GM12873 (cell line): Measurements from ENCODE around the gene GNAT1.

ENCODE experiments used
- TF ChIP-seq, protein P1 (sequence below): IDR thresholded peaks from 2 replicates; pipeline ENCODE4 v1.5.1; 2012; ENCODE audit warnings: low read depth, mild to moderate bottlenecking, moderate library complexity, low read length, control low read depth; ENCODE audit not compliant: insufficient read depth; ENCODE audit errors: missing control alignments

GNAT1 gene

DNA sequence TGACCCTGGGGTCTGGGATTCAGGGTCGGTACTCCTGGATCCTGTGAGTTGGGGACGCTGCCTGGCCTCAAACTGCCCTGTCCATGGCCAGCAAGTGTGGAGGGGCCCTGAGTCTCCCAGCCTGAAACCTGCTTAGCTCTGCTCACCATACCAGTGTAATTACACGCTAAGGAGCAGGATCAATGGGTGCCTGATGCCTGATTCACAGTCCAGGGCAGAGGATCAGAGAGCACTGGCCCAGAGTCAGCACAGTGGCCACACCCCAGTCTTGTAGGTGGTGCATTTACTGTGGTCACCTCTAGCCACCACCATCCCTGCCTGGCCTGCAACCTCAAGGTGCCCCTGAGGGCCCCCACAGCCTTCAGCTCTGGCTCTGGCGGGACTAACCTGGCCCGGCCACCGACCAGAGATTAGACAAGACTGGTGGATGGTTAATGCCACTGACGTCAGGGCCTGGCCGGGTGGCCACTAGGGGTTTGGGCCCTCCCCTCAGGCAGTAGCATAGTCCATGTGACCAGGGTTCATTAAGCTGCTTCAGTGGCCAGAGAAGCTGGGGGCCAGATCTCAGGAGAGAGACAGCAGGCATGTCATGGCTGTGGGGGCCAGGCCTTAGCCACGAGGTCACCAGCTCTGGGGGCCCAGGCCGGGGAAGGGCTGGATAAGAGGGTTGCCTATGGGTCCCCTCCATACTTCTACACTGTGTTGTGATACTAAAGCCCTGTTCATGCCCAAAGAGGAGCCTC, 10.3 kb downstream of the GNAT1 start:
- TF ChIP-seq, protein P1, sequence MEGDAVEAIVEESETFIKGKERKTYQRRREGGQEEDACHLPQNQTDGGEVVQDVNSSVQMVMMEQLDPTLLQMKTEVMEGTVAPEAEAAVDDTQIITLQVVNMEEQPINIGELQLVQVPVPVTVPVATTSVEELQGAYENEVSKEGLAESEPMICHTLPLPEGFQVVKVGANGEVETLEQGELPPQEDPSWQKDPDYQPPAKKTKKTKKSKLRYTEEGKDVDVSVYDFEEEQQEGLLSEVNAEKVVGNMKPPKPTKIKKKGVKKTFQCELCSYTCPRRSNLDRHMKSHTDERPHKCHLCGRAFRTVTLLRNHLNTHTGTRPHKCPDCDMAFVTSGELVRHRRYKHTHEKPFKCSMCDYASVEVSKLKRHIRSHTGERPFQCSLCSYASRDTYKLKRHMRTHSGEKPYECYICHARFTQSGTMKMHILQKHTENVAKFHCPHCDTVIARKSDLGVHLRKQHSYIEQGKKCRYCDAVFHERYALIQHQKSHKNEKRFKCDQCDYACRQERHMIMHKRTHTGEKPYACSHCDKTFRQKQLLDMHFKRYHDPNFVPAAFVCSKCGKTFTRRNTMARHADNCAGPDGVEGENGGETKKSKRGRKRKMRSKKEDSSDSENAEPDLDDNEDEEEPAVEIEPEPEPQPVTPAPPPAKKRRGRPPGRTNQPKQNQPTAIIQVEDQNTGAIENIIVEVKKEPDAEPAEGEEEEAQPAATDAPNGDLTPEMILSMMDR: no peak

DNA sequence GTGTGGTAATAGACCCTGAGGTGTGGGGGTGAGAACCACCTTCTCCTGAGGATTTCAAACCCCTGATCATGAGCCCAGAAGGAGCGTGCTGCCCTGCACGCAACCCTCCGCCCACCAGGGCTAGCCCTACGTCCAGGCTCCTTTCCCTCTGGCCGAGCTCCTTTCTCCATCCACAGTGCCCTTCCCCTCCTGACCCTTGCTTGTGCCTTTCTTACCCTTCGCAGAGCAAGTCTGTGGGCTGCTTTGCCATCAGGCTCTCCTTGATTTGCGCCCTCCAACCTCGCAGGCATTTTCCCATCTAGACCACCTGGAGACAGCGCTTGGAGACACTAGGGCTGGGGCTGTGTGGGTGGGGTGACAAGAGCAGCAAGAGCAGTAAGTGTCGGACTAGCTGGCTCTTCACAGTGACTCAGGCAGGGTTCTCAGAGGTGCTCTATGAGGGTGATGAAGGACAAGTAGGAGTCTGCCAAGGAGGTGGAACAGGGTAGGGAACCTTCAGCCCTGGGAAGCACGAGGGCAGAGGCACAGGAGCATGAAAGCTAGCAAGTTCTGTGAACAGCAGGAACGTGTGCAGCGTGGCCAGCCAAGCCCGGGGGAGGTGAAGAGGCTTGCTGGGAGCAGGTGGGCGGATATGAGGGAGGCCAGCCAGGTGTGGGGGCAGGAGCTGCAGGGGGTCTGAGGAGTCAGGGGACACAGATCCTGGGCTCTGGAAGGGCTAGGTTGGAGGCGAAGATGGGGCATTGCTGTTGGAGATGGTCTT, 11.1 kb downstream of the GNAT1 start:
- TF ChIP-seq, protein P1: no peak

DNA sequence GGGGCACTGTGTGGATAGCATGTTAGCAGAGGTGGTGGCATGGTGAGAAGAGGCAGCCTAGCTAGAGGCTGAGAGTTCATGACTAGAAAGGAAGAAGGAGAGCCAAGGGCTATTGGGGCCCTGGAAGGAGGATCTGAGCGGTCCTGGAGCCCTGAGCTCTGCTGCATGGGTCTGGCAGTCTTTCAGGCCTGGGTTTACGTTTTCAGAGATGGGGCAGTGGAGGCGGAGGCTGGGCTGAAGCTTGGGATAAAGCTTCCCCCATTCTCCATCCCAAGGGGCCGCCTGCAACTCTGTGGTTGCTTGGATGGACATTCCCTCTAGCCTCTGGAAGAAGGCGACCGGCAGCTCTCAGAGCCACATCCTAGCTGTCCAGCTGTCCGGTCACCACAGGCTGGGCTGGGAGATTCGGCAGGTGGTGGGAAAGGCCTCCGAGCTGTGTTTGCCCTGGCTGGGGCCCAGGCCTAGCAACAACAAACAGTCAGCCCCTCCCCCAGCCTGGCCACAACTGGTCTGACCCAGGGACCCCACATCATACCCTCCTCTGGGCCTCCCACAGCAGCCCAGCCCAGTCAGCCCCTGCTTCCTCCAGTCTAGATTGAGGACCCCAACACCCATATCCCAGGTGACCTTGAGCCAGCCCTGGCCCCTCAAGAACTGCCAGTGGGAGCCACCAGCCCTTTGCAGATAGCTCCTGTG, 11.9 kb downstream of the GNAT1 start:
- TF ChIP-seq, protein P1: no peak

DNA sequence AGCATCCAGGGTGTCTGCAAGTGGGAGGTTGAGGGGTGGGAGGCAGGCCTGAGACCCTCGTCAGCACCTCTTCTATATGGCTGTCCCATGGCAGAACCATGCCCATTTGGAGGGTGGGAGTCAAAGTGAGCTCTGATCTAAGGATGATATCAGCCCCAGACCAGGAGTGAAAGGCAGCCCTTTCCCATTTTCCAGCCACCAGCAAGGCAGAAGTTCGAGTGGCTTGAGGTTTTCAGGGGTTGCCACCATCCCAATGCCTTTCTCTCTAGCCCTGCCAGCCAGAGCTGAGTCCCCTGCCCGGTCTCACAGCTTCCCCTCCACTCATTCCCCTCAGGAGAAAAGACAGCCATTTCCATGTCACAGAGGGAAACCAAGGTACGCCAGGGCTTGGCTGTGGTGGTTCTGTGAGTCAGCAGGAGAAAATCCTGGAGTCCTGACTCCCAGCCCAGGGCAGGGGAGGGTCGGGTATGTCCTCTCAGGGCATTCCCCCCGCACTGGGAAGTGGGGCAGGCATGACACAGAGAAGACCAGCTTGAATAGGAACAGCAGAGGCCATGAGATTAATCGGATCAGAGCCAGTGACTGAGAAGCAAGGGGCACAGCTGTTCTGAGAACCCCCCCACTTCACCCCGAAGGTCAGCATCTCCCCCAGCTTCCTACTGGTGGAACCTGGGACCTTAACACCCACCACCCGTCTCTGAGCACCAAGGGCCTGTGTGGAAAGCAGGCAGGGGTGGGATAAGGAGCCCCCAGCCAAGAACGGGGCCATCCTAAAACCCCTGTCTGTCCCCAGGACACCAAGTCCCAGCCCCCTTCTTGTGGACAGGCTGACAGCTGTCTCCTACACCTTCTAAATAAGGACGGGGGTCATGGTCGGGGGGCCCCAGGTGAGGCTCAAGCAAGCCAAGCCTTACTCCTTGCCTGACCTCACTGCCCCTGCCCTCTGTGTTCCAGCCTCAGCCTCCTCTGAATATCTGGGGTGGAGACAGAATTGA, 12.7 kb downstream of the GNAT1 start:
- TF ChIP-seq, protein P1: no peak

DNA sequence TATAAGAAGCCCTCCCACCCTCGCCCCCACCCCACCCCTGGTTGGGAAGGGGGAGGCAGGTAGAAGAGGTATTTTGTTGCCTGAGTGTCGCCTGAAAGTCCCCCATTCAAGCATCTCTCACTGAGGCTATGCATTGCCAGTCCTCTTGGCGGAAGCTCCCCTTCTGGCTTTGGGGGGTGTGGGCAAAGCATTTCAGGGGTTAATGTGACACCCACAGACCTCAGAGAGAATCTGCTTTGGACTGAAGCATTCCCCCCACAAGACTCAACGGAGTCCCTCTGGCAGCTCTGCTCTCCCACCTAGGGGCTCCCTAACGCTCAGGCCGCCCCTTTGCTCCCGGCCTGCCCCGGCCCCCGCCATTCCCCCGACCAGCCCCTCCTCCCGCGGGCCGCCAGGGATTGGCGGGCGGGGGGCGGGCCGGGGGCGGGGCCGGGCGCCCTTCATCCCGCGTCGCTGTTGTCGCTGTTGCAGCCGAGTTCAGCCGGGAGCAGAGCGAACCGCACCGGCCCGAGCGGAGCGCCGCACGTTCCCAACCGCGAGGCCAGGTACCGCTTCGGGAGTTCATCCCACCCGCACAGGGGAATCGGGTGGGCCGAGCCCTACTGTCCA, 13.5 kb downstream of the GNAT1 start, which contains the start of gene SLC38A3:
SLC38A3 (plus strand) TSS at position 468 of the 609 bp plus-strand sequence. CDS start 8,929 bp downstream, outside the sequence.
- TF ChIP-seq, protein P1: no peak

DNA sequence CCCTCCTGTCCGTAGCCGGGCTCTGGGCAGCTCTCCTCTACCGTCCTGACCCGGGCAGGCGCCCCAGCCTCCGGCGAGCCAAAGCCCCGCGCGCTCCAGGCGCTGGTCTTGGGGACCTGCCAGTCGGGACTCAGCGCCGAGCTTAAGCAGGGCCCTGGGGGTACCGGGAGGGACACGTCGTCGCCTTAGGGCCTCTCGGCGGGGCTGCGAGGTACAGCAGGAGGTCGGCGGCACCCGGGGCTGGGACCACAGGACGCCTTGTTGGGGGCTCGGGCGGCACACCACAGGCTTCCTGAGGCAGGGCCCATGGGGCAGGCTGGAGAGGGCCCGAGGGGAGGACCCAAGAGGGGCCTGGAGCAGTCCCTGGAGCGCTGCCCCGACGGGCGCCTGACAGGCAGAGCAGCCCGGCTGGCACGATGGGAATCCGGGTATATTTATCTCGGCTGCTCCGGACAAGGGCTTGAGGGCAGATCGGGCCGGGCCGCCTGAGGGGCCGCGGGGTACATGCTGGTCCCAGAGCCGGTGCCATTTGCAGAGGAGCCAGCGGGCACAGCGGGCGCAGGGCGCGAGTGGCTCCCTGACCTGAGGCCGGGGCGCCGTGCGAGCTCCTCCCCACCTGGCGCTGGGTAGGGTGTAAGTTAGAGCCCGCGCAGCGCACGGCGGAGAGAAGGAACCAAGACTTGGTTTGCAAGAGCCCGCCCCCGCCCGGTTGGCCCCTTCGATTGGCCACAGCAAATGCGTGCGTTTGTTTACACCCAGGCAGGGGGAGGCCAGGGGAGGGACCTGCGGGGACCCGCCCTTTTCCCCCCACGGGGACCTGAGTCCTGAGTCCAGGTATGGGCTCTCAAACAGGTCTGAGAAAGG, 14.2 kb downstream of the GNAT1 start:
- TF ChIP-seq, protein P1: no peak
